ENCODE results near the gene C1orf185. TPM values are rescaled to one million over a fixed set of nuclear protein-coding genes. Genes with fewer than 3 reads are reported as not detected.

C1orf185 gene
- total RNA-seq = not detected in 2 replicates

DNA sequence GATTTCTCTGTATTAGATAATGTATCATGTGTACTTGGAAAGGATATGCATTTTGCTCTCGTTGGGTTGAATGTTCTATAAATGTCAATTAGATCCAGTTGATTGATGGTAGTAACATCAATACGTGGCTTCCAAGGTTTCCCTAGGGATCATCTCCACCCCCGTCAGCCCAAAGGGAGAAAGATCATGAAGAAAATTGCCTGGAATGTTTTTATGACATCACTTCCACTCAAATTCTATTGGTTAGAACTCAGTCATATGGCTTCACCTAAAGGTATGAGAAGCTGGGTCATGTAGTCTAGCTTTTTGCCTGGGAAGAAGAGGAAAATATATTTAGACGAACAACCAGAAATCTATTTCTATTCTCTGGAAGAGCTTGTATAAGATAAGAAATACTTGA, at the start of gene C1orf185:
Gene C1orf185 (plus strand): TSS at position 253 of the 400 bp plus-strand sequence. CDS start 6 bp downstream, at position 259.

Other genes with a start within 250 kb of the C1orf185 start
- 30.5 and 30.8 TPM in 2 replicates for gene FAF1, start 142.0 kb upstream of the C1orf185 start, total RNA-seq
- gene CDKN2C, start 132.0 kb upstream of the C1orf185 start, total RNA-seq = 6.4 and 10.3 TPM in 2 replicates
- gene RNF11, start 134.0 kb downstream of the C1orf185 start, total RNA-seq = 106 and 109 TPM in 2 replicates
- gene TTC39A, start 228.3 kb downstream of the C1orf185 start, total RNA-seq = 0.81 and 0.85 TPM in 2 replicates

Data from endothelial cell of coronary artery (primary cell).